D721Med (cell line): ENCODE results near the gene ARHGAP26.
A peak's percentile ranks its signal among the peaks of the same experiment; 100 is the strongest.

Experiments
- DNase-seq: peaks from one replicate; pipeline ENCODE4 v3.0.0; 2011; ENCODE audit warnings: low spot score; ENCODE audit not compliant: insufficient read length
- FAIRE-seq: peaks from 2 replicates; lab custom pipeline; 2011; peaks lifted over from hg19 to GRCh38; lab: Jason Lieb, UNC
- CTCF ChIP-seq: IDR thresholded peaks from 2 replicates; pipeline ENCODE4 v1.5.1; 2012; ENCODE audit warnings: mild to moderate bottlenecking, control low read depth; ENCODE audit not compliant: insufficient read depth; ENCODE audit errors: missing control alignments

ARHGAP26 gene

GRCh38 chr5:143133721-143134120, 363.5 kb downstream of the ARHGAP26 start:
- TF ChIP-seq CTCF: no peak
- FAIRE-seq: no peak

DNA sequence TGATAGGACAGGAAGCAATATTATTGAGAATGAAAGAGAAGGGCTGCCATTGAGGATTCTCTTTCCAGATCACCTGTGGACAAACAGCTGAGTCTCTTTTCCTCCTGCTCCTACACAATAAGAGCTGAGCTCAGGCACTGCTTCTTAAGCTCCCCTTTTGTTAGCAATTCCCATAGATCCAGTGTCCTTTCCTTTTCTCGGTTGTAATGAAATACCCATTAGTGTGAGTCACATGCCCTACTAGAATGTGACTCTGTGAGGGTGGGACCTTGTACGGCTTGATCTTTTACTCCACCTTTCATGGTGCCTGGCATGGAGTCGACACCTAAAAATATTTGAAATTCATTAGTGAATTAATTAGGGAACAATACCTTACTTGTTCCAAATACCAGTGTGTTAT, 364.1 kb downstream of the ARHGAP26 start:
- FAIRE-seq: no peak
- TF ChIP-seq CTCF: no peak
- DNase-seq: no peak

More at GRCh38 chr5:143133721-143134120, 363.5 kb downstream of the ARHGAP26 start:
- no peak for DNase-seq

- DNase-seq: no peak
- no peak for FAIRE-seq
Measured at GRCh38 chr5:143134900-143135299, 364.7 kb downstream of the ARHGAP26 start.

DNA sequence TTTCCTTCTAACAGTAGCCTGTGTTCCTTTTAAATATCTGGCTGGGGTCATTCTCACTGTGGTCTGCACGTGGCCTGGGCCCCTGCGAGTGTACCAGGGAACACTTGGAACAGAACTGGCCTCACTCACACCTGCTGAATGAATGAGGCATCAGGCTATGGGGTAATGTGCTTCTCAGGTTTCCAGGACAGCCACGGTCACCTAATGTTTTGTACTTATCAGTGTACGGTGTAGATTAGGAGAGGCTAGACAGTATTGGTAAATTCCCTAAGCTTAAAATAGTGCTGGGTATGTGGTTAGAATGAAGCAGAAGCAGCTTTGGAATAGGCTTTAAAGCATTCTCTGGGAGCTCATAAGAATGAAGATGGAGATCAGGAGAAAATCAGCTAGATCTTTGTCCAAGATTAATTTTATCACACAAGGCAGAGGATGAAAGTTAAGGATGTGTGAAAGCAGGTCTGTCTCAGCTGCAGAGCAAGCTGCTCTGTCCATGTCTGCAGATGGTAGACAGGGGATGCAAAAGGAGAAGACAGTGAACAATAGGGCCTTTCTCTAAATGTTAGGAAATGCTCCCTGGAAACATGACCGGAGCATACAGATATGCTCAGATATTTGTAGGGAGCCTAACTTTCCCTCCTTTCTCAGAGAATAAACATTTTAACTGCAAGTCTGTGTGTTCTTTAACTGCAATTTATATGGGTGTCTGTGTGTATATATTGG, 365.8 kb downstream of the ARHGAP26 start:
- no peak for TF ChIP-seq CTCF
- DNase-seq: no peak
- FAIRE-seq: no peak

More at GRCh38 chr5:143134900-143135299, 364.7 kb downstream of the ARHGAP26 start:
- no peak for TF ChIP-seq CTCF

GRCh38 chr5:143138839-143139238, 368.7 kb downstream of the ARHGAP26 start:
- FAIRE-seq (no peak), DNase-seq (no peak)
- no peak for TF ChIP-seq CTCF

DNA sequence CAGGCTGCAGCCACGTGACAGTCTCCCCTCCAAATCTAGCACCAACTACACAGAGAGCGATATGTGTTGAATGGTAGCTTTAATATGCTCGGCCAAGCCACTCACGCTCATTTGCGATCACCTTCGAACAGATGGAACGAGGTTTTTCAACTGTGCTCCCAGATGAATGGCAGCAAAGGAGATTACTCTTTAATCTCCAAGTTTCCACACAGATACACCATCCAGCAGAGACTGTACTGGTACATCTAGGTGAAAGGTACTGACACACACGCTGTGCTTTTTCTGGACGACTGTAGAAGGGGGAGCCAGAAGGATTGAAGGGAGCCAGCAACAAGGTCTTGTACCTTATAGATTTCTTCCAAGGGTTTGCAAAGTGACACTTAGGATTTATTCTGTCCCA, 369.4 kb downstream of the ARHGAP26 start:
- peak; percentile 32 for FAIRE-seq
- no peak for TF ChIP-seq CTCF
- peak; percentile 30 for DNase-seq

GRCh38 chr5:143140492-143141203, 370.5 kb downstream of the ARHGAP26 start:
- TF ChIP-seq CTCF: no peak
- no peak for FAIRE-seq
- DNase-seq: no peak
